Measurements from ENCODE around the gene VSIG2.

The VSIG2 gene

GRCh38 chr11:124717786-124718651 is 34.0 kb downstream of the VSIG2 start:
- DNase-seq: no peak

- no peak for DNase-seq
These were observed 34.7 kb downstream of the VSIG2 start for GRCh38 chr11:124717421-124717785.

GRCh38 chr11:124716591-124716990 is 35.5 kb downstream of the VSIG2 start:
- no peak for DNase-seq

- DNase-seq: no peak
These were observed 39.7 kb downstream of the VSIG2 start for GRCh38 chr11:124712392-124712791.

GRCh38 chr11:124707829-124708228 is 44.2 kb downstream of the VSIG2 start:
- no peak for DNase-seq

GRCh38 chr11:124700028-124700427 is 52.0 kb downstream of the VSIG2 start:
- DNase-seq: no peak

GRCh38 chr11:124699547-124699946 is 52.5 kb downstream of the VSIG2 start:
- no peak for DNase-seq
